Immature natural killer cell (primary cell): ENCODE results near the gene CCDC120. TPM values are rescaled to one million over a fixed set of nuclear protein-coding genes. Genes with fewer than 3 reads are reported as not detected.

ENCODE experiments used
- DNase-seq, 3 donors: peaks; one replicate each; pipeline ENCODE4 v3.0.0; 2022; ENCODE audit warnings: mixed read lengths in 1 of 3
- H3K27ac Mint-ChIP-seq, 6 donors: one replicate each; pipeline ENCODE4 v1.8.0; 2020; ENCODE audit warnings: mixed read lengths in 6 of 6, mild to moderate bottlenecking in 5 of 6, inconsistent platforms in 4 of 6, moderate library complexity in 3 of 6
- H3K27me3 Mint-ChIP-seq, 3 donors: one replicate each; pipeline ENCODE4 v1.8.0; 2020 to 2021; ENCODE audit warnings: low read depth in 3 of 3, mild to moderate bottlenecking in 3 of 3, mixed read lengths in 3 of 3, moderate library complexity in 3 of 3, inconsistent platforms in 1 of 3
- H3K36me3 Mint-ChIP-seq, 3 donors: one replicate each; pipeline ENCODE4 v1.8.0; 2020; ENCODE audit warnings: mixed read lengths in 3 of 3, inconsistent platforms in 2 of 3, mild to moderate bottlenecking in 2 of 3
- H3K4me1 Mint-ChIP-seq, 2 donors: one replicate each; pipeline ENCODE4 v1.8.0; 2020; ENCODE audit warnings: inconsistent platforms in 2 of 2, mild to moderate bottlenecking in 2 of 2, mixed read lengths in 2 of 2, moderate library complexity in 1 of 2
- H3K4me3 Mint-ChIP-seq, 5 donors: one replicate each; pipeline ENCODE4 v1.8.0; 2020; ENCODE audit warnings: mild to moderate bottlenecking in 5 of 5, mixed read lengths in 5 of 5, inconsistent platforms in 3 of 5, moderate library complexity in 3 of 5
- H3K9me3 Mint-ChIP-seq, 6 donors: one replicate each; pipeline ENCODE4 v1.8.0; 2020; ENCODE audit warnings: mild to moderate bottlenecking in 6 of 6, mixed read lengths in 6 of 6, inconsistent platforms in 4 of 6, moderate library complexity in 3 of 6
- polyA plus RNA-seq, 3 donors: library from polyadenylated mRNA; unstranded; fragments of 300-500 nt; fragmentation: Illumina TruSeq; gene quantifications; one replicate each; pipeline ENCODE4 v1.2.3, GENCODE V29; 2021

The CCDC120 gene
- polyA plus RNA-seq, 3 donors from 2014 or later: 0.49 to 1.3 (median 0.50) TPM

- Mint-ChIP-seq H3K4me3 (peak overlapping the region; percentile 81 to 88 (median 85)), H3K27ac (peak overlapping the region; percentile 79 to 93 (median 88)), H3K36me3 (no peaks in the 10 kb centered on the region), H3K9me3 (no peaks in the 10 kb centered on the region), H3K27me3 (peaks cover 4 to 10% (median 6%) of the 10 kb centered on the region in 3 donors), H3K4me1 (peaks cover 34 to 39% of the 10 kb centered on the region in 2 donors)
- DNase-seq: no peak
These were observed 14.9 kb upstream of the CCDC120 start for GRCh38 chrX:49043987-49044281.

GRCh38 chrX:49053223-49054072 lies 5.4 kb upstream of the CCDC120 start:
- Mint-ChIP-seq H3K36me3 (no peaks in the 10 kb centered on the region), H3K9me3 (no peaks in the 10 kb centered on the region), H3K27me3 (peaks cover 0 to 3% (median 3%) of the 10 kb centered on the region in 3 donors), H3K27ac (peak overlapping the region; percentile 76 to 92 (median 88)), H3K4me1 (peaks cover 23 to 30% of the 10 kb centered on the region in 2 donors), H3K4me3 (peak overlapping the region; percentile 76 to 90 (median 84))
- peak; percentile 56 to 65 (median 62) for DNase-seq

- Mint-ChIP-seq H3K27me3 (peaks cover 0 to 3% (median 1%) of the 10 kb centered on the region in 3 donors), H3K9me3 (no peaks in the 10 kb centered on the region), H3K4me3 (peak overlapping the region; percentile 70 to 90 (median 76)), H3K27ac (peak overlapping the region; percentile 63 to 91 (median 80)), H3K4me1 (peaks cover 23 to 30% of the 10 kb centered on the region in 2 donors), H3K36me3 (no peaks in the 10 kb centered on the region)
- no peak for DNase-seq
These were observed 4.6 kb upstream of the CCDC120 start for GRCh38 chrX:49054073-49054762.

DNA sequence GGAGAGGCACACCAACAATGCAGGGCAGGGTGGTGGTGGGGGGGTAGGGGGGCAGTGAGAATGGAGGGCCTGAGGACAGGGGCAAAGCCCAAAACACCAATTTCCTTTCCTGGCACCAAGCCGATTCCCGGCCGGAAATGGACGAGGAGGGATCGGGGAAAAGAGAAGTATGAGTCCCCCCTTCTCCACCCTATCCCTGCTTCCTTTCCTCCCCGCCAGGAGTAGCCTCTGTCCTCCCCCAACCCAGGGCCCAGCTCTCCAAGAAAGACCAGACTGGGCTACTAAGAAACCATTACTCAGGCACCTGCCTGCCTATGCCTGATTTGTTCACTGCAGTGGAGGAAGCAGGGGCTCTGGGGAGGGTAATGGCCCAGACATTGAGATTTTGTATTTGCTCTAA lies 402 bp downstream of the CCDC120 start:
- Mint-ChIP-seq H3K27ac (no peak overlapping the region), H3K36me3 (no peaks in the 10 kb centered on the region), H3K4me1 (peaks cover 11 to 17% of the 10 kb centered on the region in 2 donors)

DNA sequence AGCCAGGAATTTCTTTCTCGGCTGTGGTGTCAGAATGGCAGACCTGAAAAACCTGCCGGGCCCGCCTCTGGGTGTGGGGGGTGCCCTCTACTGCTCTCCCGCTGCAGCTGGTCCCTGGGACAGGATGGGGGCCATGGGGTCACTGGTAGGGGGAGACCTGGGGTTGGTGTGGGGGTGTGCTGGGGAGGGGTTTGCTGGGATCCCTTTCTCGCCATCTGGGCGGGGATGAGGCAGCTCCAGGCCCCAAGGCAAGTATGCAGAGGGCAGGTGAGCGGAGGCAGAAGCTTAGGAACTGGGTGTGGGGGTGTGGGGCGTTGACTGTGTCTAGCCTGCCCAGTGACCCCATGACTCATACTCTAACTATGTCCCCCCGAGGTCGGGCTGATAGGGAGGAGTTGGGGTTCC lies 884 bp downstream of the CCDC120 start:
- H3K27me3 Mint-ChIP-seq: peaks cover 0 to 3% (median 2%) of the 10 kb centered on the region in 3 donors
- no peaks in the 10 kb centered on the region for H3K36me3 Mint-ChIP-seq
- peaks cover 8 to 13% of the 10 kb centered on the region in 2 donors for H3K4me1 Mint-ChIP-seq
- H3K27ac Mint-ChIP-seq: no peak overlapping the region
- H3K9me3 Mint-ChIP-seq: no peaks in the 10 kb centered on the region
- H3K4me3 Mint-ChIP-seq: no peak overlapping the region
- DNase-seq: no peak

More for the DNA sequence above, 402 bp downstream of the CCDC120 start:
- DNase-seq: no peak
- Mint-ChIP-seq H3K27me3 (peaks cover under 1 to 3% (median 2%) of the 10 kb centered on the region in 3 donors), H3K9me3 (no peaks in the 10 kb centered on the region), H3K4me3 (no peak overlapping the region)

- Mint-ChIP-seq H3K27me3 (peaks cover 0 to 6% (median 2%) of the 10 kb centered on the region in 3 donors), H3K27ac (peak overlapping the region in 2 of 6 donors; percentile 9 to 18), H3K4me1 (peaks cover 0 to 1% of the 10 kb centered on the region in 2 donors), H3K4me3 (no peak overlapping the region), H3K9me3 (no peaks in the 10 kb centered on the region), H3K36me3 (no peaks in the 10 kb centered on the region)
- DNase-seq: no peak
These were observed 2.1 kb downstream of the CCDC120 start for GRCh38 chrX:49060914-49061313.

DNA sequence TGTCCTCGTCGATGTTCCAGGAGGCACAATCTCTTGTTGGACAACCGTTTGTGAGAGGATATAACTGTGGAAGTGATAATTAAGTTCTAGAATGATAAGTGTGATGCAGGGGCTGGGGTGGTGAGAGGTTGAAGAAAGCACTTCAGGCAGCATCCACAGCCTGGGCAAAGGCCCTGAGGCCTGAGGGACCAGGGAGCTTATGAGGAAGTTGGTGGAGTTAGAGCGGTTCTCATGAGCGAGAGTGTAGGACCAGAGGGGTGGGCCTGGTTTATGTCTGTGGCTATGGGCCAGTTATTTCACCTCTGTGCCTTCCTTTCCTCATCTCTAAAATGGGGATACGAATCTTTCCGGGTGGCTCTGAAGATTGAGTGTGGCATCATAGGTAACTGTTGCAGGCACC lies 2.7 kb downstream of the CCDC120 start:
- H3K27ac Mint-ChIP-seq: peak overlapping the region in 1 of 6 donors; percentile 9
- H3K4me3 Mint-ChIP-seq: no peak overlapping the region
- H3K9me3 Mint-ChIP-seq: no peaks in the 10 kb centered on the region
- H3K27me3 Mint-ChIP-seq: peaks cover 0 to 7% (median 2%) of the 10 kb centered on the region in 3 donors
- DNase-seq: no peak
- H3K4me1 Mint-ChIP-seq: no peaks in the 10 kb centered on the region
- H3K36me3 Mint-ChIP-seq: no peaks in the 10 kb centered on the region

DNA sequence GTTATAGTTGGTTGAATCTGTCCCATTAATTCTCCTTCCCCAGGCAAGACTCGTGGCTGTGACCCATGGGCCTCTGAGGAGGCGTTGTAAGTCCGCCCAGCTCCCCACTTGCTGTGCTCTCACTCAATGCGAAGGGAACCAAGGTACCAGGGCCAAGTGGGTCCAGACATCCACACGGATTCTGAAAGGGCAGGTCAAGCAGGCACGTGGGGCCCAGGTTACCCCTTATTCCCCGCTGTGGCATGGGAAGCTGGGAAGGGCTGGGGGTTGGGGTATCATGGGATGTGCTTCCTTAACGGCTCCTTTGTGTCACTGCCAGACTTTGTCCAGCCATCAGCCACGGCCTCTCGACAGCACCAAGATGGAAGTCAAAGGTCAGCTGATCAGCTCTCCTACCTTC lies 3.1 kb downstream of the CCDC120 start:
- H3K4me3 Mint-ChIP-seq: no peak overlapping the region
- H3K9me3 Mint-ChIP-seq: no peaks in the 10 kb centered on the region
- no peaks in the 10 kb centered on the region for H3K36me3 Mint-ChIP-seq
- no peak overlapping the region for H3K27ac Mint-ChIP-seq
- H3K27me3 Mint-ChIP-seq: peaks cover 0 to 8% (median 2%) of the 10 kb centered on the region in 3 donors
- no peak for DNase-seq
- no peaks in the 10 kb centered on the region for H3K4me1 Mint-ChIP-seq

DNA sequence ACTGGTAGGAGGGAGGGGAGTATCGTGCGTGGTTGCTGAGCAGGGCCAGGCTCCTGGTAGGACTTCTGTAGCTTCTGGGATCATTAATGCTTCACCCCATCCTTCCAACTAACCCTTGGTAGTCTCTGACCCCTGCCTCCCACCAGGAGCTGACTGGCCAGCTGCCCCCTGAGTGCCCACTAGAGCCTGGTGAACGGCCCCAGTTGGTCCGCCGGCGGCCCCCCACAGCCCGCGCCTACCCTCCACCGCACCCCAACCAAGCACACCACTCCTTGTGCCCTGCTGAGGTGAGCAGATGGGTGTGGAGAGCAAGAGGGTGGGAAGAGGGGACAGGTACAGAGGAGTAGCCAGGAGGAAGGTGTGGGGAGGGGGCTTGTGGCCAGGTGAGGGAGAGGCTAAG lies 4.9 kb downstream of the CCDC120 start:
- no peak for DNase-seq
- Mint-ChIP-seq H3K36me3 (no peaks in the 10 kb centered on the region), H3K4me3 (no peak overlapping the region), H3K9me3 (no peaks in the 10 kb centered on the region), H3K27me3 (peaks cover 0 to 8% (median 2%) of the 10 kb centered on the region in 3 donors), H3K27ac (no peak overlapping the region), H3K4me1 (no peaks in the 10 kb centered on the region)

GRCh38 chrX:49064303-49064702 lies 5.5 kb downstream of the CCDC120 start:
- no peaks in the 10 kb centered on the region for H3K4me1 Mint-ChIP-seq
- peaks cover 0 to 8% (median 2%) of the 10 kb centered on the region in 3 donors for H3K27me3 Mint-ChIP-seq
- no peaks in the 10 kb centered on the region for H3K9me3 Mint-ChIP-seq
- no peaks in the 10 kb centered on the region for H3K36me3 Mint-ChIP-seq
- H3K4me3 Mint-ChIP-seq: no peak overlapping the region
- H3K27ac Mint-ChIP-seq: no peak overlapping the region
- no peak for DNase-seq

DNA sequence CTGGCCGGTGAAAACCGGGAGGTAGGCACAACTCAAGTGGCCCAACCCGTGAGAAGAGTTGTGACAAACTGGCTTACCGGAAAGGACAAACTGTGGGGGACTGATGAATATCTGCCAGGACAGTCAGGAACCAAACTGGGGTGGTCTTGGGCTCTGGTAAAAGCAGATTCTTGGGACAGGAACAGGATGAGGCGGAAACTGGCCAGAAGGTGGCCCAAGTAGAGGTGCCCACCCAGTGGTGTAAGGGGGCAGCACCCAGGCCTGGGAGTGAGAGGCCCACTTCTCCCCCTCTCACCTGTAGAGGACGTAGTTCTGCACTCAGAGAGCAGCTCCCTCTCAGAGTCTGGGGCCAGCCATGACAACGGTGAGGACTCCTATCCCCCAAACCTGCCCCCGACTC lies 5.9 kb downstream of the CCDC120 start:
- Mint-ChIP-seq H3K4me3 (no peak overlapping the region), H3K9me3 (no peaks in the 10 kb centered on the region), H3K4me1 (no peaks in the 10 kb centered on the region), H3K27ac (peak overlapping the region in 1 of 6 donors; percentile 28), H3K36me3 (no peaks in the 10 kb centered on the region), H3K27me3 (peaks cover 0 to 8% (median 2%) of the 10 kb centered on the region in 3 donors)
- no peak for DNase-seq

DNA sequence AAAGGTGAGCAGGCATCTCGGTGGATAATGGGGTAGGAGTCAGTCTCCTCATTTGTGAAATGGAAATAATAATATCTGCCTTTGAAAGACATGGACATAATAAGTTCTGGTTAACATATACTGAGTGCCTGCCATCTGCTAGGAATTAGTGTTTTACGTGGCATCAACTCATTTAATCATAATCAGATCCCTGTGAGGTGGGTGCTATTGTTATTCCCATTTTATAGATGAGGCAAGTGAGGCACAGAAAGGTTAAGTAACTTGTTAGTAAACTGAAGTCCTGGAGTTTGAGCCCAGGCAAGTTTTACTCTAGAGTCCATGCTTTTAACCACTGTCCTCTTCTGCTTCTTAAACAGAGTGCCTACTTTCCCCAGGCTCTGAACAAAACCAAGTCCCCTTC lies 7.5 kb downstream of the CCDC120 start:
- Mint-ChIP-seq H3K27ac (no peak overlapping the region), H3K4me1 (peaks cover 0 to 3% of the 10 kb centered on the region in 2 donors), H3K27me3 (peaks cover 0 to 6% (median 2%) of the 10 kb centered on the region in 3 donors), H3K9me3 (no peaks in the 10 kb centered on the region), H3K36me3 (no peaks in the 10 kb centered on the region), H3K4me3 (no peak overlapping the region)
- no peak for DNase-seq

DNA sequence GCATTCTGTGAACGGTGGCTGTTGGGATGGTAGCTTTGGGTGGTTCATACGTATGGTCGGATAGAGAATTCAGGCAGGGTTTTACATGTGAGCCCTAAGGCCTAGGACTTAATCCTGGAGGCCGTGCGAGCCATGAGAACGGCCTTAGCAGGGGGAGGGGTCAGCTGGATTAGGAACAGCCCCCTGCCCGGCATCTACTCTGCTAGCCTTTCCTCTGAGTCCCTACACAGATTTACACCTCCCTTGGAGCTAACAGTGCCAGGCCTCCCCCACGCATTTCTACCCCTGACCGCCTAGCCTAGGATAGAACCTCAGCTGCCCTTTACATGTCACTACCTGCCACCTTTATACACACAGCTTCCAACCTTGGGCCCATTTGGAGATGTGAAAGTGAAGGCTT lies 7.9 kb downstream of the CCDC120 start:
- no peak overlapping the region for H3K27ac Mint-ChIP-seq
- DNase-seq: no peak
- no peak overlapping the region for H3K4me3 Mint-ChIP-seq
- H3K9me3 Mint-ChIP-seq: no peaks in the 10 kb centered on the region
- H3K4me1 Mint-ChIP-seq: peaks cover 0 to 3% of the 10 kb centered on the region in 2 donors
- no peaks in the 10 kb centered on the region for H3K36me3 Mint-ChIP-seq
- H3K27me3 Mint-ChIP-seq: peaks cover 0 to 6% (median 2%) of the 10 kb centered on the region in 3 donors
